ENCODE results near the gene ZNF445.
"Not testable (repeated sequence)": the region's sequence is repeated elsewhere in the genome, so short reads cannot be mapped to it uniquely, and the experiment has no call there.

ZNF445 gene

GRCh38 chr3:44468099-44468537, 9.4 kb downstream of the ZNF445 start:
- not testable (repeated sequence) for H3K4me3 ChIP-seq (ENCODE audit: low read depth, low read length); H4K8ac ChIP-seq (ENCODE audit: low read depth, low read length); H4K91ac ChIP-seq (ENCODE audit: low read depth, low read length); H4K12ac ChIP-seq (ENCODE audit: low read depth, low read length); H3K79me2 ChIP-seq (ENCODE audit: control insufficient read depth, insufficient read depth, low read length, poor library complexity); H2BK120ac ChIP-seq (ENCODE audit: insufficient read depth, low read length, poor library complexity); H3K27me3 ChIP-seq (ENCODE audit: insufficient read depth, low read length); H2AFZ ChIP-seq (ENCODE audit: insufficient read depth, low read length, poor library complexity); H2BK12ac ChIP-seq (ENCODE audit: low read length); H3K23ac ChIP-seq (ENCODE audit: low read length); H3K18ac ChIP-seq (ENCODE audit: low read length); H2AK5ac ChIP-seq (ENCODE audit: low read length); H3K4ac ChIP-seq (ENCODE audit: low read depth, low read length); H3K4me2 ChIP-seq (ENCODE audit: low read length); H2BK5ac ChIP-seq (ENCODE audit: low read depth, low read length, poor library complexity); DNase-seq; H3K14ac ChIP-seq (ENCODE audit: low read length); H3K79me1 ChIP-seq (ENCODE audit: low read length); H3K27ac ChIP-seq (ENCODE audit: low read depth, low read length); H3K9me3 ChIP-seq (ENCODE audit: insufficient read depth, low read depth, low read length); H3K9ac ChIP-seq (ENCODE audit: low read length); H3K4me1 ChIP-seq (ENCODE audit: control insufficient read depth in 1 of 2, insufficient read depth in 2 of 2, low read length in 2 of 2)
- H3K36me3 ChIP-seq (ENCODE audit: control insufficient read depth in 1 of 2, insufficient read depth in 2 of 2, low read length in 2 of 2), result peaks cover 12 to 17% of the 10 kb centered on the region in 2 experiments
- no CpG with 5 or more reads among the region's 2 CpGs for WGBS (ENCODE audit: extremely low coverage, insufficient coverage, insufficient read length)

GRCh38 chr3:44467241-44467640, 10.2 kb downstream of the ZNF445 start:
- Histone ChIP-seq H2BK12ac (ENCODE audit: low read length) (no peak overlapping the region), H3K79me2 (ENCODE audit: control insufficient read depth, insufficient read depth, low read length, poor library complexity) (no peaks in the 10 kb centered on the region), H4K12ac (ENCODE audit: low read depth, low read length) (no peak overlapping the region), H3K27ac (ENCODE audit: low read depth, low read length) (no peak overlapping the region), H3K14ac (ENCODE audit: low read length) (no peak overlapping the region), H3K4me3 (ENCODE audit: low read depth, low read length) (no peak overlapping the region), H2BK120ac (ENCODE audit: insufficient read depth, low read length, poor library complexity) (no peak overlapping the region), H3K79me1 (ENCODE audit: low read length) (no peaks in the 10 kb centered on the region), H3K23ac (ENCODE audit: low read length) (no peak overlapping the region), H4K91ac (ENCODE audit: low read depth, low read length) (no peak overlapping the region), H3K4ac (ENCODE audit: low read depth, low read length) (no peak overlapping the region), H3K36me3 (ENCODE audit: control insufficient read depth in 1 of 2, insufficient read depth in 2 of 2, low read length in 2 of 2) (peaks cover 12 to 18% of the 10 kb centered on the region in 2 experiments), H3K9ac (ENCODE audit: low read length) (no peak overlapping the region), H3K4me1 (ENCODE audit: control insufficient read depth in 1 of 2, insufficient read depth in 2 of 2, low read length in 2 of 2) (peaks cover 3 to 4% of the 10 kb centered on the region in 2 experiments), H3K4me2 (ENCODE audit: low read length) (no peak overlapping the region), H2AFZ (ENCODE audit: insufficient read depth, low read length, poor library complexity) (no peak overlapping the region), H3K18ac (ENCODE audit: low read length) (no peak overlapping the region), H2AK5ac (ENCODE audit: low read length) (no peak overlapping the region), H2BK5ac (ENCODE audit: low read depth, low read length, poor library complexity) (no peak overlapping the region), H3K27me3 (ENCODE audit: insufficient read depth, low read length) (no peaks in the 10 kb centered on the region), H3K9me3 (ENCODE audit: insufficient read depth, low read depth, low read length) (peaks cover 3% of the 10 kb centered on the region), H4K8ac (ENCODE audit: low read depth, low read length) (no peak overlapping the region)
- no CpG with 5 or more reads among the region's 1 CpG for WGBS (ENCODE audit: extremely low coverage, insufficient coverage, insufficient read length)
- DNase-seq, result no peak

GRCh38 chr3:44464920-44465319, 12.6 kb downstream of the ZNF445 start:
- not testable (repeated sequence) for H3K27ac ChIP-seq (ENCODE audit: low read depth, low read length); H3K4me1 ChIP-seq (ENCODE audit: control insufficient read depth in 1 of 2, insufficient read depth in 2 of 2, low read length in 2 of 2); H4K8ac ChIP-seq (ENCODE audit: low read depth, low read length); H4K91ac ChIP-seq (ENCODE audit: low read depth, low read length); H2BK5ac ChIP-seq (ENCODE audit: low read depth, low read length, poor library complexity); H2AK5ac ChIP-seq (ENCODE audit: low read length); H3K18ac ChIP-seq (ENCODE audit: low read length); H3K79me2 ChIP-seq (ENCODE audit: control insufficient read depth, insufficient read depth, low read length, poor library complexity); H3K23ac ChIP-seq (ENCODE audit: low read length); H2BK12ac ChIP-seq (ENCODE audit: low read length); H3K27me3 ChIP-seq (ENCODE audit: insufficient read depth, low read length); H3K4me2 ChIP-seq (ENCODE audit: low read length); H3K14ac ChIP-seq (ENCODE audit: low read length); H2AFZ ChIP-seq (ENCODE audit: insufficient read depth, low read length, poor library complexity); DNase-seq; H3K4ac ChIP-seq (ENCODE audit: low read depth, low read length); H4K12ac ChIP-seq (ENCODE audit: low read depth, low read length); H3K9ac ChIP-seq (ENCODE audit: low read length); H2BK120ac ChIP-seq (ENCODE audit: insufficient read depth, low read length, poor library complexity); H3K79me1 ChIP-seq (ENCODE audit: low read length); H3K4me3 ChIP-seq (ENCODE audit: low read depth, low read length)
- Histone ChIP-seq H3K36me3 (ENCODE audit: control insufficient read depth in 1 of 2, insufficient read depth in 2 of 2, low read length in 2 of 2) (peaks cover 24 to 26% of the 10 kb centered on the region in 2 experiments), H3K9me3 (ENCODE audit: insufficient read depth, low read depth, low read length) (peaks cover 13% of the 10 kb centered on the region)
- no CpG with 5 or more reads among the region's 7 CpGs for WGBS (ENCODE audit: extremely low coverage, insufficient coverage, insufficient read length)

- H3K4me3 ChIP-seq (ENCODE audit: low read depth, low read length), result no peak overlapping the region
- no peak overlapping the region for H3K9ac ChIP-seq (ENCODE audit: low read length)
- H4K91ac ChIP-seq (ENCODE audit: low read depth, low read length), result no peak overlapping the region
- no peaks in the 10 kb centered on the region for H3K79me1 ChIP-seq (ENCODE audit: low read length)
- peaks cover 3 to 4% of the 10 kb centered on the region in 2 experiments for H3K4me1 ChIP-seq (ENCODE audit: control insufficient read depth in 1 of 2, insufficient read depth in 2 of 2, low read length in 2 of 2)
- no peak overlapping the region for H2AK5ac ChIP-seq (ENCODE audit: low read length)
- no CpG with 5 or more reads among the region's 7 CpGs for WGBS (ENCODE audit: extremely low coverage, insufficient coverage, insufficient read length)
- H2BK120ac ChIP-seq (ENCODE audit: insufficient read depth, low read length, poor library complexity), result no peak overlapping the region
- H3K36me3 ChIP-seq (ENCODE audit: control insufficient read depth in 1 of 2, insufficient read depth in 2 of 2, low read length in 2 of 2), result peaks cover 24 to 26% of the 10 kb centered on the region in 2 experiments
- no peak overlapping the region for H3K27ac ChIP-seq (ENCODE audit: low read depth, low read length)
- H2BK5ac ChIP-seq (ENCODE audit: low read depth, low read length, poor library complexity), result no peak overlapping the region
- no peak overlapping the region for H4K8ac ChIP-seq (ENCODE audit: low read depth, low read length)
- no peak overlapping the region for H2AFZ ChIP-seq (ENCODE audit: insufficient read depth, low read length, poor library complexity)
- H3K9me3 ChIP-seq (ENCODE audit: insufficient read depth, low read depth, low read length), result peaks cover 13% of the 10 kb centered on the region
- H3K4me2 ChIP-seq (ENCODE audit: low read length), result no peak overlapping the region
- DNase-seq, result peak; percentile 7 to 17
- H2BK12ac ChIP-seq (ENCODE audit: low read length), result no peak overlapping the region
- no peak overlapping the region for H4K12ac ChIP-seq (ENCODE audit: low read depth, low read length)
- no peak overlapping the region for H3K14ac ChIP-seq (ENCODE audit: low read length)
- peak overlapping the region; percentile 37 for H3K18ac ChIP-seq (ENCODE audit: low read length)
- H3K23ac ChIP-seq (ENCODE audit: low read length), result no peak overlapping the region
- H3K4ac ChIP-seq (ENCODE audit: low read depth, low read length), result no peak overlapping the region
- H3K27me3 ChIP-seq (ENCODE audit: insufficient read depth, low read length), result no peaks in the 10 kb centered on the region
- H3K79me2 ChIP-seq (ENCODE audit: control insufficient read depth, insufficient read depth, low read length, poor library complexity), result no peaks in the 10 kb centered on the region
These were observed 13.0 kb downstream of the ZNF445 start for GRCh38 chr3:44464509-44464908.
